ENCODE measurements around the gene CACNA2D3.

The CACNA2D3 gene

GRCh38 chr3:54223063-54223462, 100.7 kb downstream of the CACNA2D3 start:
- DNase-seq: no peak

- no peak for DNase-seq
These were observed 103.6 kb downstream of the CACNA2D3 start for GRCh38 chr3:54225841-54226528.

- DNase-seq: no peak
These were observed 106.5 kb downstream of the CACNA2D3 start for GRCh38 chr3:54228806-54229205.

- DNase-seq: no peak
These were observed 110.3 kb downstream of the CACNA2D3 start for GRCh38 chr3:54232618-54233017.

GRCh38 chr3:54235998-54236397, 113.6 kb downstream of the CACNA2D3 start:
- no peak for DNase-seq

- no peak for DNase-seq
These were observed 114.8 kb downstream of the CACNA2D3 start for GRCh38 chr3:54237109-54237508.

GRCh38 chr3:54237788-54238502, 115.6 kb downstream of the CACNA2D3 start:
- DNase-seq: no peak

GRCh38 chr3:54240309-54240708, 118.0 kb downstream of the CACNA2D3 start:
- DNase-seq: no peak

GRCh38 chr3:54243056-54243931, 120.9 kb downstream of the CACNA2D3 start:
- DNase-seq: no peak

GRCh38 chr3:54243960-54244682, 121.8 kb downstream of the CACNA2D3 start:
- DNase-seq: no peak

- no peak for DNase-seq
These were observed 129.4 kb downstream of the CACNA2D3 start for GRCh38 chr3:54251705-54252104.

- no peak for DNase-seq
These were observed 134.9 kb downstream of the CACNA2D3 start for GRCh38 chr3:54257125-54257720.

GRCh38 chr3:54259636-54260035, 137.3 kb downstream of the CACNA2D3 start:
- DNase-seq: no peak

- no peak for DNase-seq
These were observed 138.8 kb downstream of the CACNA2D3 start for GRCh38 chr3:54261141-54261540.

- DNase-seq: no peak
These were observed 140.2 kb downstream of the CACNA2D3 start for GRCh38 chr3:54262541-54262940.

- DNase-seq: no peak
These were observed 140.6 kb downstream of the CACNA2D3 start for GRCh38 chr3:54262946-54263345.

GRCh38 chr3:54264050-54264449, 141.7 kb downstream of the CACNA2D3 start:
- no peak for DNase-seq

- no peak for DNase-seq
These were observed 148.6 kb downstream of the CACNA2D3 start for GRCh38 chr3:54270816-54271526.

GRCh38 chr3:54273791-54274190, 151.4 kb downstream of the CACNA2D3 start:
- no peak for DNase-seq

GRCh38 chr3:54274607-54275006, 152.3 kb downstream of the CACNA2D3 start:
- DNase-seq: no peak

- DNase-seq: no peak
These were observed 156.7 kb downstream of the CACNA2D3 start for GRCh38 chr3:54279005-54279583.

Measured in DMS 273 treated with DMSO at 0.1 percent for 48 hours (cell line).